IMR-90 (cell line): ENCODE data around the gene CHN1. TPM values are rescaled to one million over a fixed set of nuclear protein-coding genes. Genes with fewer than 3 reads are reported as not detected.

ENCODE experiments used
- ATAC-seq: fragments of 200-7000 bp; cut with Tn5 transposase; 2 replicates; pipeline ENCODE4 v1.9.1; 2020; ENCODE audit warnings: low read depth, mild to moderate bottlenecking, moderate library complexity
- BruUV-seq: library from RNA; stranded (reverse); fragments of 400-500 nt; replicated peaks from 2 replicates; lab custom pipeline; 2021; lab: Mats Ljungman, UMichigan
- CTCF ChIA-PET: fragments of 300-600 bp; formaldehyde crosslinking; extraction: SDS; loops from one replicate; lab custom pipeline; 2021; ENCODE audit warnings: antibody characterized with exemption; lab: Yijun Ruan, JAX
- POLR2A ChIA-PET: fragments of 300-600 bp; sonication (Branson Sonifier 250); formaldehyde crosslinking; loops from one replicate; lab custom pipeline; 2022; ENCODE audit warnings: antibody characterized with exemption; ENCODE audit not compliant: unreplicated experiment; lab: Charles Lee
- DNase-seq: peaks from one replicate; pipeline ENCODE4 v3.0.0; 2013
- H2AFZ ChIP-seq: replicated peaks from 2 replicates; pipeline ENCODE3; 2013; ENCODE audit warnings: low read length, mild to moderate bottlenecking; ENCODE audit not compliant: poor library complexity
- H2AK5ac ChIP-seq: 2 replicates; pipeline ENCODE4 v1.6.1; 2013; ENCODE audit warnings: low read depth, low read length, inconsistent platforms
- H2AK9ac ChIP-seq: replicated peaks from 2 replicates; pipeline ENCODE3; 2013; ENCODE audit warnings: mild to moderate bottlenecking, low read depth, low read length, moderate library complexity; ENCODE audit not compliant: poor library complexity
- H2BK120ac ChIP-seq: 2 replicates; pipeline ENCODE4 v1.6.1; 2013; ENCODE audit warnings: low read depth, low read length, inconsistent platforms
- H2BK15ac ChIP-seq: 3 replicates; pipeline ENCODE4 v1.6.1; 2013; ENCODE audit warnings: low read depth, low read length, inconsistent platforms
- H2BK20ac ChIP-seq: 2 replicates; pipeline ENCODE4 v1.6.1; 2013; ENCODE audit warnings: low read depth, mild to moderate bottlenecking, inconsistent platforms, low read length, moderate library complexity
- H2BK5ac ChIP-seq: 2 replicates; pipeline ENCODE4 v1.6.1; 2013; ENCODE audit warnings: mild to moderate bottlenecking, low read depth, low read length, inconsistent platforms; ENCODE audit not compliant: poor library complexity, severe bottlenecking
- H3K14ac ChIP-seq: replicated peaks from 2 replicates; pipeline ENCODE4 v1.6.1; 2013; ENCODE audit warnings: low read depth, low read length, inconsistent platforms
- H3K18ac ChIP-seq: 2 replicates; pipeline ENCODE4 v1.6.1; 2013; ENCODE audit warnings: low read depth, low read length, control low read depth
- H3K23ac ChIP-seq: 2 replicates; pipeline ENCODE4 v1.6.1; 2013; ENCODE audit warnings: low read depth, low read length, inconsistent platforms
- H3K27ac ChIP-seq: 2 replicates; pipeline ENCODE4 v1.5.1; 2013; ENCODE audit warnings: mild to moderate bottlenecking, control low read depth, low read length; ENCODE audit not compliant: insufficient read depth
- H3K27me3 ChIP-seq: 2 replicates; pipeline ENCODE4 v1.6.1; 2013; ENCODE audit warnings: low read length; ENCODE audit not compliant: control insufficient read depth, insufficient read depth
- H3K36me3 ChIP-seq: 2 replicates; pipeline ENCODE4 v1.6.1; 2013; ENCODE audit warnings: low read length, mixed read lengths; ENCODE audit not compliant: control insufficient read depth, insufficient read depth
- H3K4ac ChIP-seq: 2 replicates; pipeline ENCODE4 v1.6.1; 2013; ENCODE audit warnings: low read depth, low read length, inconsistent platforms
- H3K4me1 ChIP-seq: 2 replicates; pipeline ENCODE4 v1.6.1; 2013; ENCODE audit warnings: low read length, mixed read lengths; ENCODE audit not compliant: control insufficient read depth, insufficient read depth
- H3K4me2 ChIP-seq: 2 replicates; pipeline ENCODE4 v1.6.1; 2013; ENCODE audit warnings: low read depth, mild to moderate bottlenecking, control low read depth, low read length, moderate library complexity
- H3K4me3 ChIP-seq: 2 replicates; pipeline ENCODE4 v1.5.1; 2013; ENCODE audit warnings: low read depth, mild to moderate bottlenecking, control low read depth, low read length, moderate library complexity; ENCODE audit not compliant: insufficient read depth
- H3K56ac ChIP-seq: 2 replicates; pipeline ENCODE4 v1.6.1; 2013; ENCODE audit warnings: low read length, inconsistent platforms; ENCODE audit not compliant: insufficient read depth; ENCODE audit errors: extremely low read depth
- H3K79me1 ChIP-seq, 2 experiments: 2 replicates each; pipeline ENCODE4 v1.6.1; 2013; ENCODE audit warnings: low read length in 2 of 2, inconsistent platforms in 1 of 2, low read depth in 1 of 2
- H3K9ac ChIP-seq: 2 replicates; pipeline ENCODE4 v1.6.1; 2013; ENCODE audit warnings: low read depth, low read length, control low read depth
- H3K9me1 ChIP-seq: 2 replicates; pipeline ENCODE4 v1.6.1; 2013; ENCODE audit warnings: low read length, inconsistent platforms; ENCODE audit not compliant: insufficient read depth
- H3K9me3 ChIP-seq: 2 replicates; pipeline ENCODE4 v1.6.1; 2013; ENCODE audit warnings: low read length; ENCODE audit not compliant: control insufficient read depth, insufficient read depth
- H4K20me1 ChIP-seq: 2 replicates; pipeline ENCODE4 v1.6.1; 2013; ENCODE audit warnings: low read length, inconsistent platforms; ENCODE audit not compliant: insufficient read depth
- H4K5ac ChIP-seq: 2 replicates; pipeline ENCODE4 v1.6.1; 2013; ENCODE audit warnings: mild to moderate bottlenecking, low read depth, low read length, control low read depth
- H4K8ac ChIP-seq, 2 experiments: 2 replicates each; pipeline ENCODE4 v1.6.1; 2013; ENCODE audit warnings: low read depth in 2 of 2, low read length in 2 of 2, control low read depth in 1 of 2, inconsistent platforms in 1 of 2
- H4K91ac ChIP-seq: 2 replicates; pipeline ENCODE4 v1.6.1; 2013; ENCODE audit warnings: low read depth, low read length, inconsistent platforms; ENCODE audit not compliant: insufficient read depth
- CHD1 ChIP-seq: IDR thresholded peaks from 2 replicates; pipeline ENCODE4 v1.6.1; 2012; ENCODE audit warnings: low read depth, low read length, improper control_type of control experiment
- FOS ChIP-seq: fragments of 150-350 bp; IDR thresholded peaks from 2 replicates; pipeline ENCODE4 v1.6.1; 2016; ENCODE audit warnings: low read depth, low read length
- POLR2A ChIP-seq: IDR thresholded peaks from 2 replicates; pipeline ENCODE4 v1.6.1; 2012; ENCODE audit warnings: mild to moderate bottlenecking, low read depth, low read length
- RCOR1 ChIP-seq: IDR thresholded peaks from 2 replicates; pipeline ENCODE4 v1.6.1; 2012; ENCODE audit warnings: mild to moderate bottlenecking, low read length, improper control_type of control experiment; ENCODE audit not compliant: insufficient replicate concordance
- SMC3 ChIP-seq: fragments of 150-350 bp; IDR thresholded peaks from 2 replicates; pipeline ENCODE4 v1.6.1; 2016; ENCODE audit warnings: low read depth, mild to moderate bottlenecking, antibody characterized with exemption, low read length, moderate library complexity
- WGBS, 2 experiments: methylation state at CpG; one replicate each; pipeline versions ENCODE4 v1.1.5 to v1.1.7; 2013; ENCODE audit warnings: missing lambda C conversion rate in 2 of 2; ENCODE audit not compliant: insufficient read length in 1 of 2; ENCODE audit errors: extremely low coverage in 2 of 2; 5-methylcytosine and 5-hydroxymethylcytosine counted together
- dilution Hi-C: fragments of 300-500 bp; cut with HindIII; formaldehyde crosslinking; loops from one replicate; pipeline ENCODE4 v1.14.3; 2018; ENCODE audit warnings: low sequenced_read_pairs; ENCODE audit not compliant: unreplicated experiment
- in situ Hi-C: fragments of 300-500 bp; cut with MboI; formaldehyde crosslinking; loops from 3 replicates; pipeline ENCODE4 v1.14.3; 2019; ENCODE audit warnings: low sequenced_read_pairs, inconsistent platforms, mixed read lengths
- intact Hi-C: fragments of 100-400 bp; cut with micrococcal nuclease; formaldehyde crosslinking; loops from 2 replicates; pipeline ENCODE4 v1.10.0; 2022
- polyA plus RNA-seq, 3 experiments: library from polyadenylated mRNA; depleted of rRNA; stranded (reverse); fragments of >200 nt; gene quantifications; 2 replicates each; pipeline ENCODE4 v1.2.3, GENCODE V29; 2012; ENCODE audit warnings: low replicate concordance in 1 of 3
- total RNA-seq: library from RNA; depleted of rRNA; stranded (reverse); fragments of >200 nt; gene quantifications from 2 replicates; pipeline ENCODE4 v1.2.3, GENCODE V29; 2012

Gene CHN1
- total and polyA plus RNA-seq, 2 of the 4 experiments (the other 2 are of a cell fraction): 58.4 to 66.9 TPM

- Histone ChIP-seq H3K14ac (peak overlapping the region; percentile 51), H4K8ac (no peak overlapping the region; a peak in 1 of 4 replicates), H3K23ac (peak overlapping the region; percentile 80), H4K5ac (peak overlapping the region; percentile 28; the same call in 1 of the 2 replicates), H3K4ac (peak overlapping the region; percentile 15), H2BK120ac (peak overlapping the region; percentile 61), H4K20me1 (no peaks in the 10 kb centered on the region), H2AFZ (no peak overlapping the region), H3K56ac (no peak overlapping the region), H3K9me3 (no peaks in the 10 kb centered on the region), H3K9ac (no peak overlapping the region), H3K9me1 (peaks cover 11% of the 10 kb centered on the region), H4K91ac (peak overlapping the region; percentile 50), H2BK20ac (peak overlapping the region; percentile 18; the same call in 1 of the 2 replicates), H3K4me2 (no peak overlapping the region), H3K18ac (peak overlapping the region; percentile 16; the same call in 1 of the 2 replicates), H3K36me3 (peaks cover 23% of the 10 kb centered on the region), H2AK5ac (peak overlapping the region; percentile 40; the same call in 1 of the 2 replicates), H3K4me1 (peaks cover 20% of the 10 kb centered on the region), H3K27me3 (no peaks in the 10 kb centered on the region), H3K79me1 (peaks cover 0 to 22% of the 10 kb centered on the region in 2 experiments; a peak in 2 of 4 replicates), H3K4me3 (no peak overlapping the region), H2AK9ac (no peak overlapping the region), H3K27ac (peak overlapping the region; percentile 9; the same call in 1 of the 2 replicates), H2BK15ac (0 out of 3 replicates have a peak overlapping the region, but pooled peaks have one; percentile 22), H2BK5ac (no peak overlapping the region)
- dilution Hi-C loops (no loop called here), intact Hi-C loops (no loop called here), in situ Hi-C loops (no loop called here)
- WGBS, 2 experiments: no CpG with 5 or more reads among the region's 1 CpG
- ChIA-PET CTCF (interaction anchor here (1.5 kb wide), 1 partner anchor 30 kb away, joined by 3 read pairs; no protein-coding TSS in a partner anchor), POLR2A (no interaction called here)
- no peak for DNase-seq
- TF ChIP-seq CHD1: no peak
- TF ChIP-seq FOS: no peak
- no peak for TF ChIP-seq RCOR1
- TF ChIP-seq SMC3: no peak
- no peak for TF ChIP-seq POLR2A
- no TSS peak for BruUV-seq
- ATAC-seq: no peak
Observed at GRCh38 chr2:174805803-174806202, 199.4 kb downstream of the CHN1 start.
